NCI-H1048 (cell line): ENCODE data around the gene KIRREL3.

Experiments
- DNase-seq: peaks from one replicate; lab custom pipeline; 2025; lab: John Stamatoyannopoulos, UW

The KIRREL3 gene

DNA sequence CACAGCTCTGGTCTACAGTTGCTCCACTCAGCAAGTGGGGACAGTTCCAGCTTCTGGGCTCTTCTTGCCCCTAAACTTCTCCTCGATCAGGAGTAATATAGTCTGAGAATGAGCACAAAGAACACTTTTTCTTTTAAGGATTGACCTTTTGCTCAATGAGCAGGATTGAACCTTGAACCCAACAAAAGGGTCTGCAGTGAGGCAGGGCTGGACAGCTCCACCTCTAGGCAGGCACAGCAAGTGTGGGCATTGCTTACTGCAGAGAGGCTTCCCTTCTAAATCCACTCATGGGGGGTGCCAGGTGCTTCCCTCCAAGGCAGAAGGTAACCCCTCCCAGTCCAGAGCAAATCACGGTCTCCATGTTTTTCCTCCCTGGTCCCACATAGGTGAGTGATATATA, 365.6 kb downstream of the KIRREL3 start:
- DNase-seq = no peak

DNA sequence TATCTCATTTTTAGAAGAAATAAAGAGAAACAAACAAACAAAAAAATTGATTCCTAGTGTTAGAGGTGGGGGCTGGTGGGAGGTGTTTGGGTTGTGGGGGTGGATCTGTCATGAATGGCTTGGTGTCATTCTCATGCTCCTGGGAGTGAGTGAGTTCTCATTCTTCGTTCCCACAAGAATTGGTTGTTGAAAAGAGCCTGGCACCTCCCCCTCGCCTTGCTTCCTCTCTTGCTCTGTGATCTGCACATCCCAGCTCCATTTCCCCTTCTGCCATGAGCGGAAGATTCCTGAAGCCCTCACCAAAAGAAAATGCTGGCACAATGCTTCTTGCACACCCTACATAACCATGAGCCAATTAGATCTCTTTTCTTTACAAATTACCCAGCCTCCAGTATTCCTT, 367.2 kb downstream of the KIRREL3 start:
- no peak for DNase-seq

DNA sequence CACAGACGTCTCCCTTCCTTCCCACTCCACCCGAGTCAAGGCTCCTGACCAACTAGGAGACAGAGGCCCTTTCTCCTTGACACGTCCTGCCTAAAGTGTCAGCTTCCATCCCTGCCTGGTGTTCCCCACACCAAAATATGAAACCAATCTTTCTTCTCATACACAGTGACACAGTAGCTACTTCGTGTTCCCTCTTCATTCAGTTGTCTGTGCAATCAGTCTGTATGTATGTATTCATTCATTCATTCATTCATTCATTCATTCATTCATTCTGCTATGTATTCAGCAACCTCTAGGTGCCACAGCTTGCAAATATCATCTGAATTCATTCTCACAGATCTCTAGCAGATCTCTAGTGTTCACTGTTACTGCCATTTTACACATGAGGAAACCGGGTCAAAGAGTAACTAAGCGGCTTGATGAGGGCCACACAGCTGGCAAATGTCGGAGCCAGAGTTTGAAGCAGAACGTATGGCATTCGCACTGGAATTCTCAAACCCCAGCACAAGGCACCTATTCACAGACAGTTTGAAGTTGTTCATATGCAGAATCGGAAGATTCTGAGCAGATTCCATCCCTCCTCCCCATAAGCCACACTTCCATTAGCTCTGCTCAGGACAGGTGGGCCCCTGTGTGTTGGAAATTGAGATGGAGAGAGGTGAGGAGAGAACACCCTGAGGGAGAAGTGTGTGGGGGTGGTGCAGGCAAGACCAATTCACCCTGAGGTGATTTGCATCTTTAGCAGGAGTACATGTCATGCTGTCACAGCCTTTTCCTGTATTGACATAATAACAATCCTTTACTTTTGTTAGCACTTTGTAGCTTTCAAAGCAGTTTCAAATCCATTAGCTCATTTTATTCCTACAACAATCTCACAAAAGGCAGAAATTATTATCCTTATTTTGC, 369.4 kb downstream of the KIRREL3 start:
- DNase-seq = no peak

DNA sequence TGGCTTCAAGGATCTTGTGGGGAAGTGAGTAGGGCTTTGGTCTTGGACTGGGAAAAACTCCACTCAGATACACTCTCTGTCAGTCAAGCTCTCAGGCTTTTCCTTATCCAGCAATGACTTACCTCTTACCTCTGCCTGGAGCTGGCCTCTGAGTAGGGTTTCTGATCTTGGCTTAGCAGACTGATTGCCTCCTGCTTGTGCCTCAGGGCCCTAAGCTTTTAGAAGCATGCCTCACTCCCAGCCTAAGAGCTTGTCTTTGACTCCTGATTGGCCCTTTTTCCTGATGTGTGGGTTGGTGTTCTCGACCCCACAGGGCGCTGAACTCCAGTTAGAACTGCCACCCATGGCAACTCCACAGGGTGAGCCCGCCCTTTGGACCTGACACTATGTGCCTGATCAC, 370.1 kb downstream of the KIRREL3 start:
- DNase-seq = no peak

DNA sequence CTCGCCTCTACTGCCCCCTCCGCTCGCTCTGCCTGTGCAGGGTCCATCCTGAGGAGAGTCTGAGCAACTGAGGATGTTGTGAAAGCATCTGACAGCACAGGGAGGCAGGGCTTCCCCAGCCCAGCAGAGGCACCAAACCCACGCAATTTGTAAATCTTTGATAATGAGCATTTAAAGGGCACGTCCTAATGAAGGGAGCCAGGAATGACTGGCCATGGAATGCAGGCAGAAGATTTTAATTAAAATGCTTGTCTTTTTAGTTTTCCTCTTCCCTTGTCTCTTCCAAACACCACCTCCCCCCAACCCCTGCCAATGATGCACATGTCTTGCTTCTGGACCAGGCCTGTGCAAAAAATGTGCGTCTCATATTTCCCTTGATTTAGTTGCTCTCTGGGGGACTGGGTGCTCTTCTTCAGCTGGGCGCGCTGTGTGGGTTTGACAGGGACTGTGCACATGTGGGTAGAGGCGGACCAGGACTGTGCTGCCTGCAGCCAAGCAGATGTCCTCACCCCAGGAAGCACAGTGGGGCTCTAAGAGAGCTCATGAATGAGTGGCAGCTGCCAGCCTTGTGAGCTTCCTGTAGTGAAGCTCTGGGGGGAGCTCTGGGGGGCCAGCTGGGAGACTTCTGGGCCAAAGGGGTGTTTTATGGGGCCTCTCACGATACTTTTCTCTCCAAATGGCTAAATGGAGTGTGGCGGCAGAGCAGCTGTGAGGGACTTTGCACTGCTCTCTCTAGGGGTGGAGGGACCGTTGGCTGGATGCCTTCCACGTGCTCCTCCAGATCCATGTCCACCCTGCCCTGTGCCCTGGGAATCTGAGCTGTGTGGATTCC, 371.6 kb downstream of the KIRREL3 start:
- no peak for DNase-seq

DNA sequence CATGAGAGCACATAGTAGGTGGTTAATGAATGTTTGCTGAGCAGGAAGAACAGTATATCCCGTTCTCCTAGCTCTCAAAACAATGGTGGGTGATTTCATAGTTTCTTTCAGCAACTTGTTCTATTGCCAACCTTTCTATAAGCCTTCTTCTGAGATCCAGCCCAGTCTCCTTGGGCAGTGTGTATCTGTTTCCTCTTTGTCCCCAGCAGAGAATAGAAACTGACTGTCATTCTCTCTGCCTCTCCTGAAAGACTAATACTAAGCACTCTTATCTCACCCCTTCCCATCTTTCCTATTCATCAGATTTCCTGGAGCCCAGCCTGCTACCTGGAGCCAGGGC, 372.1 kb downstream of the KIRREL3 start:
- no peak for DNase-seq

DNA sequence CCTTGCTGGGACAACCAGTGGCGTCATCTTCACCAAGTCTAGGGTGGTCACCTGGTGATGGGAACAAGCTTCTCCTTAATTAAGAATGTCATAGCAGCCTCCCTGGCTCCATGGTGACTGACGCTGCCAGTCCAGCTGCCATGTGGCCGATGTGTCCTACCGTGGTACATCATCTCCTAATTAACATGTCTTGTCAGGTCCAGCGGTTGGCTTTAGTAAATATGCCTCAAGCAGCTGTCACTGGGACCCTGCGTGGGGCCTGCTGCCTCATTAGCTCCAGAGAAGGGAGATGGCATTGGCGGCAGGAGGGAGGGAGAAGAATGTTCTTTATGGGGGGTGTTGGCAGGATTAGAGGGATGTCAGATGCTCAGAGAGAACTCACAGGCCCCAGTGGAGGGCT, 373.1 kb downstream of the KIRREL3 start:
- DNase-seq = no peak

DNA sequence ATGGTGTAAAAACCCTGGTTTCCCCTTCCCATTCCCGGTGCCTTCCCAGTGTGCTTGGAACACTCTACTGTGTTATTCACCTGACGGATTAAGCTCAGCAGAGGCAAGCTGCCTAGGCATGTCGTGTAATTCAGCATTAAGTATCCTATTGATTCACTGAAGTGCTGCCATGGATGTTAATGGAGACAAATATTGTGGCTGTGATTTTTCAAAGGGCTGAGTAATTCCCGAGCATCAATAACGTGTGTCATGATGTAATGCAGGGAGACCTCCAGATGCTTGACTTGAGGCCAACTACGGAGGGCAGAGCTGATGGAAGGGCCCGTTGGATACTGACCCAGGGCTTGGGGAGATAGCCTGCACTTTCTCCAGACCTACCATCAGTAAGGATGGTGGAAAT, 376.1 kb downstream of the KIRREL3 start:
- no peak for DNase-seq

DNA sequence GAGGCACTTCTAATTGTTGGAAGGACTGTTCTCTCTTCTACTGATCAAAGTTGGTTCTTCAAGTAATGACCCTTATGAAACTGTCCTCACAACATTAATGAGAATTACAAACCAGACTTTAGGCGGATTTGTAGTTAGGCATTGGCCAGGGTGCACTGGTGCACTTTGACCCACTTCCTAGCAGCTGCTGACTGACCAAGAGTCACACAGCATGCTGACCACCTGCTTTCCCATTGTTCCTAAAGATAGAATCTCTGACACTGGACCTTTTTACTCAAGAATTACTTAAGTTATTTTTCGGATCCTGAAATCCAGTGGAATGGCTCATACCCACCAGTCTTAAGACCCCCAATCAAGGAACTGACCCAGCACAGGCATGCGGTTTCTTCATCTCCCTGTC, 381.1 kb downstream of the KIRREL3 start:
- DNase-seq = no peak

DNA sequence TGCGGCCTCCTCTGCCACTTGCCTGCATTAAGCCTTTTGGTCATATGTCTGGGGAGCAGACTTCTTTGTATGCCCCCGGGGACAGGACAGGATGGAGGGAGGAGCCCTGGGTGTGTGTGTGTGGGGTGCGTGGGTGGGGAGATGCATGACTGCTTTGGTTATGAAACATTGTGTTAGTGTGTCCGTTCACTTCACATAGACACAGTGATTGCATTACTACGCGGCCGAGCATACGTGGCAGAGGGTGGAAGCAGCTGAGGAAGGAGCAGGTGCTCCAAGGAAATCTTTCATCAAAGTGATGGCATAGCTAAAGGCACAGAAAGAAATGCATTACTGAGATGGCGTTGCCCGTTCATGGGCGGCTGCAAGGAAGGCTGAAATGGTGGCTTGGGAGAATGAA, 384.7 kb downstream of the KIRREL3 start:
- no peak for DNase-seq

DNA sequence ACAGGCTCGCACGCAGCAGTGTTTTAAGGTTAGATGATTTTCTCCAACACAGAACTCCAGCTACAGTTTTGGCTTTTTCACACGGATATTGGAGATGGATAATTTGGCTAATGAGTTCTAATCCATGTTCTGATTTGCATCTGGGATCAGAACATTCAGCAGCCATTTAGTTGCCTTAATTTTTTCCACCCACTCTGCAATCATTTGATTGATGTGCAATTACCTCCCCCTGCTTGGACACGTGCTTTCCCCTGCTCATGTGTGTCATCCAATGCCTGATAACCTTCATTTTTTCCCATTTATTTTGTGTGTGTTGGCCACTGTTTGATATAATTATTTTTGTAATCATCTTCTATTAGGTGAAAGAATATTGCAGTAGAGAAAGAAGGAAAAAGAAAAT, 387.3 kb downstream of the KIRREL3 start:
- no peak for DNase-seq

DNA sequence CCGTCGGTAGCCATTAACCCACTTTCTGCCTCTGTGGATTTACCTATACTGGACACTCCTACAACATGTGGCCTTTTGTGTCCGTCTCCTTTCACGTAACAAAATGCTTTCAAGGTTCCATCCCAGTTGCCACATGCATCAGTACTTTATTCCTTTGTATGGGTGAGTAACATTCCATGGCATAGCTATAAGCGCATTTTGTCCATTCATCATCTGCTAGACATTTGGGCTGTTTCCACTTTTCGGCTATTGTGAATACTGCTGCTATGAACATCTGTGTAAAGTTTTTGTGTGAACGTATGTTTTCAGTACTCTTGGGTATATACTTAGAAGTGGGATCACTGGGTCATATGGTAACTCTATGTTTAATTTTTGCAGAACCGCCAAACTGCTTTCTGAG, 387.9 kb downstream of the KIRREL3 start:
- DNase-seq = no peak

DNA sequence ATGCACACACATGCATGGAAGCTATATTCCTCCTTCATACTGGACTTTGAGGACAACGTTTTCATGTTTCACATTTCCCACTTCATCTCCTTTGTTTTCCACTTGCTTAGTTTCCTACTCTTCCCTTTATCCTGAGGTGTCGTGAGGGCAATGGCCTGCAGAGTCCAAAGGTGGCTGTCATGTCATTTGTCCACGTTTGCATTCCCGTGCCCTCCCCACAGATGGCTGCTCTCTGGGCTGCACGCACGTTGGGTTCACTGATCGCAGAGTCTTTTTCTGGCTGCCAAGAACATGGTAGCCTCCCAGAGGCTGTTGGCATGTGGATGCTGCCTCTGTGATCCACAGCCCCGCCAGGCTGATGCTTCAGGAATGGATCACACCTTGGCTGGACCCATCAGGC, 389.1 kb downstream of the KIRREL3 start:
- no peak for DNase-seq

DNA sequence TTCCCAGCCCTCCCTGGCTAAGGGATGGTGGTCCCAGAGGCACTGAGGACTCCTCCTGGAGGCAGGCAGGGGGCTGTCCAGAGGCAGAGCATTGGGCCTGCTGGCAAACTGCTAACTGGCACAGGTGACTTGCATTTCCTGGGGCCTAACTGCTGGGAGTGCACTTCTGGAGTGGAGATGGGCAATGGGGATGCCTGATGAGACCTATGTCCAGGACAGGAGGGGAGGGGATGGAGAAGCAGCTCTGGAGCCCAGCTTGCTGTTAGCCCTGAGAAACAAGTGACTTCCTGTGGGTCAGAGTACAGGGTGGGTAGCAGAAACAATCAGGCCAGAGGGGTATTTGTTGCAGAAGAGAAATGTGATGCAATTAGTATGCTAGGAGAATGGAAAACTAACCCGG, 391.9 kb downstream of the KIRREL3 start:
- no peak for DNase-seq

DNA sequence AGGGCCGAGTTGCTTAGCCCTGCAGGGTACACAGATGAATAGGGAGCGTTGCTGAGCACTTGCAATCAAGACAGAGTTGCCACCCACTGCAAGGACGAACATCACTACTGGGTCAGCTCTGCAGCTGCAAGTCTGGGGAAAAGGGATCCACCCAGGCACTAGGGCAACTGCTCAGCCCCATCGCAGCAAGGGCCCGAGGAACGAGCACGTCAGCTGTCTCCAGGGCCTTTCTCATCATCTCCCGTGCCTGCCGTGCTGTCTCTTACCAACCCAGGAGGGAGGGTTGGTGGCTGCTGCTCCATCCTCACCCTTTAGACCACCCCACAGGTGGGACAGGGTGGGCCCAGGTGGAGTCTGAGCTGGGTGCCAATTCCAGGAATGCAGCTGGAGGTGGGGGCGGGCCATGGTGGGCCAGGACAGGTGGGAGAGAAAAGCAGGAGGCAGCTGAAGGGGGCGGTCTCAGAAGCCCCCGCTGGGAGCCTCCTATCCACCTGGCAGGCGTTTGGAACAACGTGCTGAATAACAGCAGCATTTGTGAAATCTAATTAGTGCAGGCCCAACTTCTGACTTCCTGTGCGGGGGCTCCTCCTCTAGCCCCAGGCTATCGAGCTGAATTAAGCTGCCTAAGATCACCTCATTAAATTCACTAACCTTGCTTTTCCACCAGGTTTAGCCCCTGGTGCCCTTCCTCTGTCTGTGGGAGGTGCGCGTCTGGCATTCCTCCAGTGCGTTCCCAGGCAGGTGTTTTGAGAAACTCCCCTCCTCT, 392.6 kb downstream of the KIRREL3 start:
- peak; percentile 11 for DNase-seq

DNA sequence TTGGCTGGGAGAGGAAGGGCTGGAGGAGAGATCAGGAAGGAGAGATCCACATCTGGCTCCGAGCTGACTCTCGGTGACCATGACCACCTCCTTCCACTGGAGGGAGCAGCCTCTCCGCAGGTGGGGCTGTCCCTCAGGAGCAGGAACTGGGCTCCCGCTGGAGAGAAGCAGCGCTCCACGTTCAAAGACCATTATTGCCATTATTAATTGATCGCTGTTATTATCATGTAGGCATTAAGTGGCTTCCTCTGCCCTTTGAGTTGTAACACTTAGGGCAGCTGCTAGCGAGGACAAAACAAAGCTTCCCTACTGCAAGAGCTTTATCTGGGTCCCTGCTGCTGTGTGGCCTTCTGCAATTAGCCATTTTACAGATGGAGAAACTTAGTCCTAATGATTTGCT, 393.2 kb downstream of the KIRREL3 start:
- DNase-seq = peak; percentile 5

DNA sequence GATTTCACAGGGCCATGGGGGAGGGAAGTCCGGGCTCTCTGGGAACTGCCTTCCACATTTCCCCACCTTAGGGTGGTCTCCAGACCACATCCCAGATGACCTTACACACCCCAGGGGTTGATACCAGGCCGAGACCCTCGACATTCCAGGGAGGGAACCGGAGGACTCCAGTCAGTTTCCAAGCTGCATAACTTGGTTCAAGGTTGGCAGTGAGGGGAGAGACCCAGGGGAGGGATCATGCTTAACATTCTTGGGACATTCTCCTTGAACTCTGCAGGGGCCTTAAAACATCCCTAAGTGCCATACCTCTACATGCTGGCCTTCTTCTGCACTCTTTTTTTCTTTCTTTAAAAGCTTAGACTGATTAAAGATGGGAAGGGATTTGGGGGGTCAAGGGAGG, 394.1 kb downstream of the KIRREL3 start:
- DNase-seq = no peak

DNA sequence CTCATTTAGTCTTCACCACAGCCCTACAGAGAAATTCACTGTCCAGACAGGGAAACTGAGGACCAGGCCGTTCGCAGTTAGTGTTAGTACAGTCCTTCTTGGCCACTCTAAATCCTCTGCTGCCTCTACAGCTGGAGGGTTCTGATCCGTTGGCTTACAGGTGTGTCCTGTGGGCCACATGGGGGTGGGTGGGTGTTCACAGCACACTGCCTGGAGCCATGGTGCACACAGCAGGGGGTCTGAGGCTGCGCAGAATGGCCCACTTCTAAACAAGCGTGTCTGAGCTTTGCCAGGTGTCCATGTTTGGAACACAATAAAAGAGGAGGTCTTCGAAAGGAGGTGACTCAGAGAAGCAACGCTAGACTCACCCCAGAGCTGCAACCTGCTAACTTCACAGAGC, 396.1 kb downstream of the KIRREL3 start:
- DNase-seq = no peak

DNA sequence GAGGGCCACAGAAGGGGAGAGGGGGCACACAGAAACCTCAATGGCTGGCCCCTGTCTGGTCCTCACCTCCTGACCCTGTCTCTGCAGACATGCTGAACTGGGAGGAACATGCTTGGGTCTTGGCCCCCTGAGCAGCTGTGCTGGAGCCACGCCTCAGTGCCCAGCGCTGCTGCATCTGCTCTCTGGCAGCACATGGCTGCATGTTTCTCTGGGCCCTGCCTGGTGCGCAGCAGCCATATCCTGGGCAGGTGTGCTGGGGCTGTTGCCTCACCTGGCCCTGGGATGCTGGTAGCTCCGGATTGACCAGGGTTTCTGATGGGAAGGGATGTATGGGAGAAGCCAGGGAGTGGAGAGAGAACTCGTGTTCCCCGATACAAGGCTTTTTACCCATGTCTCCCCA, 397.1 kb downstream of the KIRREL3 start:
- DNase-seq = no peak

DNA sequence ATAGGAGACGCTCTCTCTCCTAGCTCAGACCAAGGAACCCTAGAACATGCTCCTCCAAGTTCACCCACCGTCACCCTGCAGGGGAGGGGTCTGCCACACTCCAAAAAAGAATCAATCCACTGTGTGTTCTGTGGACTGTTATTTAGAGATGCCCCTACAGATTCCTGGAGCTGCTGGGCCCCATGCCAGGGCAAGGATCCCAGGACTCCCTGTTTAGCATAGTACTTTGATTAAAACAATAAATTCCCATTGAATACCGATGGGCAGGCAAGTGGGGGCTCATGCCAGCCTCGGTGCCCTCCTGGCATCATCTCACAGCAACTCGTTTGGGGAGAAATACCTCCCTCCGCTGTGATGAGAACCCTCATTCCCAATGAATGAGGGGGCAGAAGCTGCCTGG, 397.6 kb downstream of the KIRREL3 start:
- no peak for DNase-seq

DNA sequence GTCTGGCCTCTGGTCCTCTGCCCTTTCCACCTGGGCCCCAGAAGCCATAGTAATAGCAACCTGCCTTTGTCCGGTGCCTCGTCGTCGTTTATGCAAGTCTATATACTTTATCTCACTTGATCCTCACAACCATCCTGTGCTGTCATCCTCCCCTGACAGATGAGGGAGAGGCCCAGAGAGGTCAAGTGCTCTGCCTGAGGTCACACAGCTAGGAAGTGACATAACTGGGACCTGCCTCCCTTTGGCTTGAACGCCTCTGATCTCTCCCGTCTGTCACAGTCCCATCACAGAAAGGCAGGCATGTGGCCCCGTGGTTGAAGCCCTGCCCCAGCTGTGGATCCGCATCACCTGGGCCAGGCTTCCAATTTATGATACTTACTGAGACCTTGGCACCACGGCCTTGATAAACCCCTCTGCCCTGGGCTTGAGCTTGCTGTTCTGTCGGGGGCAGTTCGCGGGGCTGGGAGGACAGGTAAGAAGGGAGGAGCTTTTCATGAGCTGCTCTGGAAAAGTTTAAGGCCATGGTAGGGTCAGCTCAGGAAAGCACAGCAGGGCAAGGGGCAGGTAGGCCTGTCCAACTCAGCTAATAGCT, 398.1 kb downstream of the KIRREL3 start:
- no peak for DNase-seq

DNA sequence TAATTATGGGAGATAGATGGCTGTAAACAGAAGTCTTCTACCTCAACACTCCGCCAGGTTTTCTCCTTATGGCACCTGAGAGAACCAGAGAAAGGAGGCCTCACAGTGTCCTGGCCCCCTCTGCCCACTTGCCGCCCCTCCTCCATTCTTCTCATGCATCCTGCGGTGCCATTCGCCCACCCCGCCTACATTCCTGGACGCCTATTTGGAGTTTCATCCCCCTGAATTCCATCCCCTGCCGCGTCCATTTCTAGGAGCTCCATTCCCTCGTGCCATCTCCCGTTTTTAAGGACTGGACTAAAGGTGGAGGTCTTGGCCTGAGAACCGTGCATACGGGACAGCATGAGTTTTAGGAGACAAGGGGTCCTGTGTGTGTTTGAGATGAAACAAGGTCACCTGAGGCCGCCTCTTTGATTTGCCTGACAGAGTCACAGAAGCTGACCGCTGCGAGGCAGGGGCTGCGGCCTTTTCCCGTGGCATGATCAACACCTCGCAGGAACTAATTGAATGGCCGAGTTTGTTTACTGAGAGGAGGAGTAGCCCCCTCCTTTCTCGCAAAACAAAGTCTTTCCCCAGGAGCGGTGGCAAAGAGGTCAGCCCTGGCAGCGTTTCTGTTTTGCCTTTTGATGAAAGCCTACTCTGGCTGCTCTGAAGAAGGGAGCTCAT, 398.9 kb downstream of the KIRREL3 start:
- no peak for DNase-seq
